GM06990 (cell line): Measurements from ENCODE around the gene ZNF556.
"Not testable (repeated sequence)": the region's sequence is repeated elsewhere in the genome, so short reads cannot be mapped to it uniquely, and the experiment has no call there.

Experiments used
- DNase-seq: peaks from one replicate; pipeline ENCODE4 v3.0.0-alpha.2; 2011; ENCODE audit not compliant: insufficient read length; ENCODE audit errors: extremely low read depth
- H3K27me3 ChIP-seq: replicated peaks from 2 replicates; pipeline ENCODE4 v1.6.0; 2011; ENCODE audit warnings: low read length; ENCODE audit not compliant: control insufficient read depth, insufficient read depth
- H3K36me3 ChIP-seq: 2 replicates; pipeline ENCODE4 v1.5.1; 2011; ENCODE audit warnings: low read length; ENCODE audit not compliant: control insufficient read depth, insufficient read depth
- H3K4me3 ChIP-seq: replicated peaks from 2 replicates; pipeline ENCODE4 v1.5.1; 2011; ENCODE audit warnings: low read depth, mild to moderate bottlenecking, control low read depth, low read length
- TF ChIP-seq, protein P1 (sequence below): IDR thresholded peaks from 2 replicates; pipeline ENCODE4 v1.5.1; 2011; ENCODE audit warnings: low read length, control low read depth, mild to moderate bottlenecking, inconsistent platforms; ENCODE audit not compliant: insufficient read depth, poor library complexity, severe bottlenecking

Gene ZNF556

DNA sequence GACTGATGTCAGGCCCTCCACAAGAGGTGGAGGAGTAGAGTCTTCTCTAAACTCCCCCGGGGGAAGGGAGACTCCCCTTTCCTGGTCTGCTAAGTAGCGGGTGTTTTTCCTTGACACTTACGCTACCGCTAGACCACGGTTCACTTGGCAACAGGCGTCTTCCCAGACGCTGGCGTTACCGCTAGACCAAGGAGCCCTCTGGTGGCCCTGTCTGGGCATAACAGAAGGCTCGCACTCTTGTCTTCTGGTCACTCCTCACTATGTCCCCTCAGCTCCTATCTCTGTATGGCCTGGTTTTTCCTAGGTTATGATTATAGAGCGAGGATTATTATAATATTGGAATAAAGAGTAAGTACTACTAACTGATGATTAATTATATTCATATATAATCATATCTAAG lies 5.0 kb downstream of the ZNF556 start:
- H3K36me3 ChIP-seq, H3K27me3 ChIP-seq: not testable (repeated sequence)

DNA sequence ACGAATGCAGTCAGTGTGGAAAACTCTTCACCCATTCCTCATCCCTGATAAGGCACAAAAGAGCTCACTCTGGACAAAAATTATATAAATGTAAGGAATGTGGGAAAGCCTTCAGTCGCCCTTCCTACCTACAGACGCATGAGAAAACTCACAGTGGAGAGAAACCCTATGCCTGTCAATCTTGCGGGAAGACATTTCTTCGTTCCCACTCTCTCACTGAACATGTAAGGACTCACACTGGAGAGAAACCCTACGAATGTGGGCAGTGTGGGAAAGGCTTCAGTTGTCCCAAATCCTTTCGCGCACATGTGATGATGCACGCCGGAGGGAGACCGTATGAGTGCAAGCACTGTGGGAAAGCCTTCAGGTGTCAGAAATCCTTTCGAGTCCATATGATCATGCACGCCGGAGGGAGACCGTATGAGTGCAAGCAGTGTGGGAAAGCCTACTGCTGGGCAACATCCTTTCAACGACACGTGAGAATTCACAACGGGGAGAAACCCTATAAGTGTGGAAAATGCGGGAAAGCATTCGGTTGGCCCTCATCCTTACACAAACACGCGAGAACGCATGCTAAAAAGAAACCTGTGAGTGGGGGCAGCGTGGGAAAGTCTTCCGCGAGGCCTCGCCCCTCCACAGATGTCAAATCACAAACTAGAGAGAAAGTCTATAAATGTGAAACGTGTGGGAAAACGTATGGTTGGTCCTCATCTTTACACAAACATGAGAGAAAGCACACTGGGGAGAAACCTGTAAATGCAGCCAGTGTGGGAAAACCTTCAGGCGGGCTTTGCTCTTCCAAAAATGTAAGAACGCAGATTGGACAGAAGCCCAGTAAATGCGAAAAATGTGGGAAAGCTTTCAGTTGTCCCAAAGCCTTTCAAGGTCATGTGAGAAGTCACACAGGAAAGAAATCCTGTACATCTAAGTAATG lies 10.5 kb downstream of the ZNF556 start:
- TF ChIP-seq, protein P1, sequence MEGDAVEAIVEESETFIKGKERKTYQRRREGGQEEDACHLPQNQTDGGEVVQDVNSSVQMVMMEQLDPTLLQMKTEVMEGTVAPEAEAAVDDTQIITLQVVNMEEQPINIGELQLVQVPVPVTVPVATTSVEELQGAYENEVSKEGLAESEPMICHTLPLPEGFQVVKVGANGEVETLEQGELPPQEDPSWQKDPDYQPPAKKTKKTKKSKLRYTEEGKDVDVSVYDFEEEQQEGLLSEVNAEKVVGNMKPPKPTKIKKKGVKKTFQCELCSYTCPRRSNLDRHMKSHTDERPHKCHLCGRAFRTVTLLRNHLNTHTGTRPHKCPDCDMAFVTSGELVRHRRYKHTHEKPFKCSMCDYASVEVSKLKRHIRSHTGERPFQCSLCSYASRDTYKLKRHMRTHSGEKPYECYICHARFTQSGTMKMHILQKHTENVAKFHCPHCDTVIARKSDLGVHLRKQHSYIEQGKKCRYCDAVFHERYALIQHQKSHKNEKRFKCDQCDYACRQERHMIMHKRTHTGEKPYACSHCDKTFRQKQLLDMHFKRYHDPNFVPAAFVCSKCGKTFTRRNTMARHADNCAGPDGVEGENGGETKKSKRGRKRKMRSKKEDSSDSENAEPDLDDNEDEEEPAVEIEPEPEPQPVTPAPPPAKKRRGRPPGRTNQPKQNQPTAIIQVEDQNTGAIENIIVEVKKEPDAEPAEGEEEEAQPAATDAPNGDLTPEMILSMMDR, result no peak
- Histone ChIP-seq H3K36me3 (no peaks in the 10 kb centered on the region), H3K4me3 (no peak overlapping the region), H3K27me3 (no peaks in the 10 kb centered on the region)
- no peak for DNase-seq

More for the DNA sequence above, 5.0 kb downstream of the ZNF556 start:
- TF ChIP-seq, protein P1, result peak; percentile 18
- DNase-seq, H3K4me3 ChIP-seq: not testable (repeated sequence)

DNA sequence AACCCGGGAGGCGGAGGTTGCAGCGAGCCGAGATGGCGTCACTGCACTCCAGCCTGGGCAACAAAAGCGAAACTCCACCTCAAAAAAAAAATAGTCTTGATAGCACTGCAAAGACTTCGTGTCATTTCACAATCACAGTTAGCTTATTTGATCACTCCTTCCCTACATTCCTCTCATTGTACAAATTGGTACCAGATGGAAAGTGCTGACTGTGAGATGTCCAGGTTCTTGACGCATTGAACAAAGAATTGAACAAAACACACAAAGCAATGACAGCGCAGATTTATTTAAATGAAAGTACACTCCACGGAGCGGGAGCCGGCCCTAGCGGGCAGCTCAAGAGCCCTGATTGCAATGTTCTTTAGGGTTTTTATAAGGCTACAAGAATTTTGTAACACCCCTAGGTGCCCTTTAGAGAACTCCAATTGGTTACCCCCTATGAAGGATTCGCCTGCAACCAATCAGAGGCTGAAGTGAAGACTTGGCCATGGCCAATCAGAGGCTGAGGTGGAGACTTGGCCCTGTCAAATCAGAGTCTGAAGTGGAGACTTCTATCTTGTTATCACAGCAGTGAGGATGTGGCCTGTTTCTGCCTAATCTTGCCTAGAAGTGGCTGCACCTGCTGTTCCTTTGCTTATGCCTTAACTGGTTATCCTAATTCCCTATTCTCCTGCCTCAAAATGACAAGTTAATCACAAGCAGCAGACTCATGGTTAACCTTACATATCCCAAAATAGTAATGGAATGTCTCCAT lies 16.7 kb downstream of the ZNF556 start:
- H3K4me3 ChIP-seq, result no peak overlapping the region
- TF ChIP-seq, protein P1, result no peak
- no peak for DNase-seq
- H3K27me3 ChIP-seq, result no peaks in the 10 kb centered on the region
- H3K36me3 ChIP-seq, result no peaks in the 10 kb centered on the region

DNA sequence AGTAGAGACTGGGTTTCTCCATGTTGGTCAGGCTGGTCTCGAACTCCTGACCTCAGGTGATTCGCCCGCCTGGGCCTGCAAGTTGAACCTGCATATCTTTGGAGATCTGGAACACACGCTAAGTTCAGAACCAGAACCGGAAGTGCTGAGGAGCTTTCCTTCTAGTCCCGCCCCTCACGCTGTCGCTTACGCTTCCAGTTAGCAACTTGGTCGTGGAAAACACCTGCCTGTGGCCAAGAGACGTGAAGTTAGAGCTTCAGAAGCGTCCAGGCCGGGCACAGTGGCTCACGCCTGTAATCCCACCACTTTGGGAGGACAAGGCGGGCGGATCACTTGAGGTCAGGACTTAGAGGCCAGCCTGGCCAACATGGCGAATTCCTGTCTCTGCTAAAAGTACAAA lies 18.6 kb downstream of the ZNF556 start:
- no peak for DNase-seq
- Histone ChIP-seq H3K36me3 (no peaks in the 10 kb centered on the region), H3K27me3 (no peaks in the 10 kb centered on the region), H3K4me3 (no peak overlapping the region)
- TF ChIP-seq, protein P1, result no peak

DNA sequence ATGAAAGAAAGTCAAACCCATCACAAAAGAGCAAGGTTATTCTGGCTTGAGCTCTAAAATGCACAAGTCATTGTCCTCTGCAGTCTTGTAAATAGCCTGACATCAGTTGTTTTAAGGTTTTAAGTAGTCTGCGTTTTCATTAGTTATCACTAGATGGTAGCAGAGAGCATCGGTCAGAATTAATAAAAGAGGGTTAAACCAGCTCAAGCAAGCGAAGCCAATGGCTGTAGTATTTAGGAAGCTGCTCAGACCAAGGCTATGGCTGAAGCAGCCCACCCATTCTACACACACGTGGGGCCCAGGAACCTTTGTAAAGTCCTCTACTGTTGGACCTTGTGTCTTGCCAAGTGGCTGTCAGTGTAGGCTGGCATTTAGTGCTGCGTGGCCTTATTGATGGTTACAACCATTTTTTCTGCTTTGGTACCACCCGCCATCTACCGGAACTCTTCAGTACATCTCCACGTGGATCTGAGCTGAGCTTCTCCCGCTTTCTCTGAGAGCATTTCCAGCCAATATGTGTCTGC lies 20.3 kb downstream of the ZNF556 start:
- peak overlapping the region; percentile 31; the same call in 1 of the 2 replicates for H3K4me3 ChIP-seq
- no peak for DNase-seq
- TF ChIP-seq, protein P1, result peak; percentile 57
- no peaks in the 10 kb centered on the region for H3K27me3 ChIP-seq
- H3K36me3 ChIP-seq, result no peaks in the 10 kb centered on the region
